COLO668 (cell line): ENCODE results near the gene HHATL.

Source experiments
- DNase-seq: peaks from one replicate; lab custom pipeline; 2025; ENCODE audit not compliant: unreplicated experiment; lab: John Stamatoyannopoulos, UW

Gene HHATL

DNA sequence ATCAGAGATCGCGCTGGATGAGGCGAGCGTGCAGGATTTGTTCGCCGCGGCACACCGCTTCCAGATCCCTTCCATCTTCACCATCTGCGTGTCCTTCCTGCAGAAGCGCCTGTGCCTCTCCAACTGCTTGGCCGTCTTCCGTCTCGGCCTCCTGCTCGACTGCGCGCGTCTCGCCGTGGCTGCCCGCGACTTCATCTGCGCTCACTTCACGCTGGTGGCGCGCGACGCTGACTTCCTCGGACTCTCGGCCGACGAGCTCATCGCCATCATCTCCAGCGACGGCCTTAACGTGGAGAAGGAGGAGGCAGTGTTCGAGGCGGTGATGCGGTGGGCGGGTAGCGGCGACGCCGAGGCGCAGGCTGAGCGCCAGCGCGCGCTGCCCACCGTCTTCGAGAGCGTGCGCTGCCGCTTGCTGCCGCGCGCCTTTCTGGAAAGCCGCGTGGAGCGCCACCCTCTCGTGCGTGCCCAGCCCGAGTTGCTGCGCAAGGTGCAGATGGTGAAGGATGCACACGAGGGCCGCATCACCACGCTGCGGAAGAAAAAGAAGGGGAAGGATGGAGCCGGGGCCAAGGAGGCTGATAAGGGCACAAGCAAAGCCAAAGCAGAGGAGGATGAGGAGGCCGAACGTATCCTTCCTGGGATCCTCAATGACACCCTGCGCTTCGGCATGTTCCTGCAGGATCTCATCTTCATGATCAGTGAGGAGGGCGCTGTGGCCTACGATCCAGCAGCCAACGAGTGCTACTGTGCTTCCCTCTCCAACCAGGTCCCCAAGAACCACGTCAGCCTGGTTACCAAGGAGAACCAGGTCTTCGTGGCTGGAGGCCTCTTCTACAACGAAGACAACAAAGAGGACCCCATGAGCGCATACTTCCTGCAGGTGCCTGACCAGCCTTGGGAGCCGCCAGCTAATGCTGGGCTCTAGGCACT lies 16.4 kb downstream of the HHATL start:
- DNase-seq = no peak

DNA sequence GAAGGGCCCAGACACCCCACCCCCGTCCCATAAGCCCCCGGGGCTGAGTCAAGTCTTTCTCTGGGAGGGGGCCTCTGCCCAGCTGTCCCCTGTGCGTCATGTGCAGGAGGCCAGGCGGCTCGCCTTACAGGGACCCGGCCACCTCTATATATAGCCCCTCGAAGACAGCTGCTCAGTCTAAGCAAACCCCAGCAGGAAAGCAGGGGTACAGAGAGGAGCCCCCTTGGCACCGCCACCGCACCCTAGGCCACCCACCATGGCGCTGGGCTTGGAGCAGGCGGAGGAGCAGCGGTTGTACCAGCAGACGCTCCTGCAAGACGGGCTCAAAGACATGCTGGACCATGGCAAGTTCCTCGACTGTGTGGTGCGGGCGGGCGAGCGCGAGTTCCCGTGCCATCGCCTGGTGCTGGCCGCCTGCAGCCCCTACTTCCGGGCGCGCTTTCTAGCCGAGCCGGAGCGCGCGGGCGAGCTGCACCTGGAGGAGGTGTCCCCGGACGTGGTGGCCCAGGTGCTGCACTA lies 17.2 kb downstream of the HHATL start, which contains the start of gene KLHL40:
TSS of gene KLHL40 (plus strand) at position 175 of the 519 bp plus-strand sequence. CDS start at position 257, 82 bp downstream.
- DNase-seq = peak; percentile 43

DNA sequence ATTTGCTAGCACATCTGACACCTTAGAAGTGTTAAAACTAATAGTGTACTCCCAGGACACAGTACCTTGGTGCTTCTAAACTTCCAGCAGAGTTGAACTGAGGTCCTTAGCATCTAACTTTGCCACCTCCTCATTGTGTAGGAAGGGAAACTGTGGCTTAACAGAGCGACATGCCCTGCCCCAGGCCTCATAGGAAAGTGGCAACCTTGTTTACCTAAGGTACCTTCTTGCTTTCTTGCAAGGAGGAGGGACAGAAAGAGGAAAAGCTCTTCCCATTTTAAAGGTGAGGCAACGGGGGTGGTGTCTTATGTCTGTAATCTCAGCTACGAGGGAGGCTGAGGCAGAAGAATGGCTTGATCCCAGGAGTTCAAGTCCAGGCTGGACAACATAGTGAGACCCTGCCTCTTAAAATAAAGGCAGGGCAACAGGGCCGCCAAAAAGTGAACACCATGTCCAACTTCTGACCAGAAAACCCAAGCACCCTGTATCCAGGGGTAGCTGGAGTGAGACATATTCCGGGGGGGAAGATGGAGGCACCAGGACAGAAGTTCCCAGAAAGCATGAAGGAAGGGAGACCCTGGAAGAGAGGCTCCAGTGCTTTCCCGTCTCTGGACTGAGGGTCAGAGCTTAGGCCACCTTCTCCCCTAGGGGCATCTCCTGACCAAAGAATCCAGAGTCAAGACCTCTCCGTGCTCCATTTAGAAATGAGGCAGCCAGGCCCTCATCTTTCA lies 17.8 kb downstream of the HHATL start:
- DNase-seq = no peak

DNA sequence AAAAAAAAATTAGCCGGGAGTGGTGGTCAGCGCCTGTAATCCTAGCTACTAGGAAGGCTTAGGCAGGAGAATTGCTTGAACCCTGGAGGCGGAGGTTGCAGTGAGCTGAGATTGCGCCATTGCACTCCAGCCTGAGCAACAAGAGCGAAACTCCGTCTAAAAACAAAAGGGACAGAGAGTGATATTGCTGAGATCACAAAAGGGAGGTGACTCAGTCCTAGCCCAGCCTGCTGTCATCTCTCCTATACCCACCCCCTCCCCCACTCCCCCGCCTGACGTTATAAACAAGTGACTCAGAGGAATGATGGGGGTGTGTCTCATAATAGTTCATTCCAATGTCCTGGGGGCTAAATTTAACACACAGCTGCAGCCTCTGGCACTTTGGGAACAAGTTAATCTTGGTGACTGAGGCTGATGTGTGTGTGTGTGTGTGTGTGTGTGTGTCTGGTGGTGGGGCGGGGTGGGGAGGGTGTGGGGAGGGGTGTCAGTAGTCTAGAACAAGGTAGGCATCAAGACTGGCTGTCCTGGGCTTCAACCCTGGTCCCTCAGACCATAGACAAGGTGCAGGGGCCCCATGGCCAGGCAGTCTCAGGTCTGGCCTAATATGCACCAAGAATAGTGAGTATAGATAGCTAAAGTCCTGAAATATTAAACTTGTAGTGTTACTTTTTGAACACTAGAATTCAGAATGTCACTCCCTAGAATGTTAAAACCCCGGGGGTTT lies 18.6 kb downstream of the HHATL start:
- peak; percentile 20 for DNase-seq

DNA sequence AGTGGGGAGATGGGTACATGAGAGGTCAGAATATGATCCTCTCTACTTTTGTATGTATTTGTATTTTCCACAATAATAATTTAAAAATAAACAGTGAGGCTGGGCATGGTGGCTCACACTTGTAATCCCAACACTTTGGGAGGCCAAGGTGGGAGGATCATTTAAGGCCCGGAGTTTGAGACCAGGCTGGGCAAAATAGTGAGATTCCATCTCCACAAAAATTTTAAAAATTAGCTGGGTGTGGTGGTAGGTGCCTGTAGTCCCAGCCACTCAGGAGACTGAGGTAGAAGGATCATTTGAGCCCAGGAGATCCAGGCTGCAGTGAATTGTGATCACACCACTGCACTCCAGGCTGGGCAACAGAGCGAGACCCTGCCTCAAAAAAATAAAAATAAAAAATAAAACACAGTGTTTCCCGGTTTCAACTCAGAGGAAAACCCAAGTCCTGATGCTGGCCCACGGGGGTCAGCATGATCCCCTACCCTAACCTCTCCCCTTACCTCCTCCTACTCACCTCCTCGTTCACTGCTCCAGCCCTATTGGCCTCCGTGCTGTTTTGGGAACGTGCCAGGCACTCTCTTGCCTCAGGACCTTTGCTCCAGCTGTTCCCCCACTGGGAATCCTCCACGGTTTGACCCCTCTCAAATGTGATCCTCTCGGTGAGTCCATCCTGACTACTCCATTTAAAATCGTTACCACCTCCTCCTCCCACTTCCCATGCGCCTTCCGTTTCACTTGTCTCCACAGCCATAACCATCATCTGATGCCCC lies 20.1 kb downstream of the HHATL start:
- DNase-seq = no peak

DNA sequence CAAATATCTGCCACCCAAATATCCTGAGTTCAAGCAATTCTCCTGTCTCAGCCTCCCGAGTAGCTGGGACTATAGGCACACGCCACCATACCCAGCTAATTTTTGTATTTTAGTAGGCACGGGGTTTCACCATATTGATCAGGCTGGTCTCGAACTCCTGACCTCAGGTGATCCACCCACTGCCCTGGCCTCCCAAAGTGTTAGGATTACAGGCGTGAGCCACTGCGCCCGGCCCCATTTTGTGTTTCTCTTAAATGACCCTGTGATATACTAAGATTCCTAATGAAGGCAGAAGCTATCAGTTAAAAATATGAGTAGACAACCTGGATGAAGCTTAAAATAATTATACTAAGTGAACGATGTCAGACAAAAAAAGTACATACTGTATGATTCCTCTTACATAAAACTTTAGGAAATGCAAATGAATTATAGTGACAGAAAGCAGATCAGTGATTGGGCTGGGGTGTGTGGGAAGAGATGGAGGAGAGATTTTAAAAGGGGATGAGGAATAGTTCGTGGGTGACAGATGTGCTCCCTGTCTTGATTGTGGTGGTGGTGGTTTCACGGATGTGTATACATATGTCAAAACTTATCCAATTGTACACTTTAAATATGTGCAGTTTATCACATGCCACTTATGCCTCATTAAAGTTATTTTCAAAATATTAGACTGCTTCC lies 21.1 kb downstream of the HHATL start:
- DNase-seq = no peak

DNA sequence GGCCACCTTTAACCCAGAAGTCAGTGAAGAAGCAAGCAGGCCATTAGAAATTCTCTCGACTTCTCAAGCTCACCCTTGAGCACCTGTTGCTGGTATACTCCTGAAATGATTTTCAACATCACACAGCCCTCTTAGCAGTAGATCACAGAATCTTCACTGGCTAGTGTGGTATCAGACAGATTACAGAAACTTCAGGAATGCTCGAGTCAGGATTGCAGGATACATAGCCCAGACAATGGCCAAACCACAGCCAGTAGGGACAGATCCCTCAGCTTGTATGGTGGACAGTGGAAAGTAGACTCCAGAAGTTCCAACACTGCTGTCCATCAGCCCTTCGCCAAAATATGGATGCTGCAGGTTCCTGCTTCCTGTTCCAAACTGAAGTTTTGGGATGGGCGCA lies 21.8 kb downstream of the HHATL start:
- no peak for DNase-seq

DNA sequence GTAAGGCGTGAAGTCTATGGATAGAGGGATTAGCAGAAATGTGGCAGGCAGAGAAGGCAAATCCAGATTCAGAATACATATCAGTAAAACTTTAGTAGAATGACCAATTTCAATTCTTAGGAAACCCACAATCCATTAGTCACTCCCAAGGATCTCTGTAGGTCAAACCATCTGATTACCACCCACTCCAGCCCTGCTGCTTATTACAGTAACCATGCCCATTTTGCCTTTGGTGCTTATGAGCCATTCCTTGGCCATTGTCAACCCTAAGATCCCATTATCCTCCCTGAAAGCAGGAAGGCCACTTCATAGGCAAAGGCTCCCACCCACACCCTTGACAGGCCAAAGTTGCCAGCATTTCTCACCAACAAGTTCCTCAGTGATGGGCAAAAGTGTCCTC lies 22.3 kb downstream of the HHATL start:
- no peak for DNase-seq

DNA sequence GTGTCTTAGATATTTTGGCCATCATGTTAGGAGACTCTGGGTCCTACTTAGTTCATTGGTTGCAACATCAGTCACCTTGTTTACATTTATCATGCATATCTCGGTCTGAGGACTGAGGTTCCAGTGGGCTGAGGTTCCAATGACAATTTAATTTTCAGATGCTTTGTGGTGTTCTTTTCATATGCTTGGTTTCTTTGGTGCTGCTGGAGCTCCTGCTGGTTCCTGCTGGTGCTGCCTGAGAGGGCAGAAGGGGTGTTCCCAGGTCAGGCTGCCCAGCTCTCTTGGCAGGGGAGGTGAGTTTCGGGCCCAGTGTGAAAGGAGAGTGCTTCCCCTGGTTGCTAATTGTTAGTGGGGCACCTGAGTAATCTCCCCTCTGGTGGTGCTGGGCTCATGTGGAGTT lies 24.2 kb downstream of the HHATL start:
- DNase-seq = no peak

DNA sequence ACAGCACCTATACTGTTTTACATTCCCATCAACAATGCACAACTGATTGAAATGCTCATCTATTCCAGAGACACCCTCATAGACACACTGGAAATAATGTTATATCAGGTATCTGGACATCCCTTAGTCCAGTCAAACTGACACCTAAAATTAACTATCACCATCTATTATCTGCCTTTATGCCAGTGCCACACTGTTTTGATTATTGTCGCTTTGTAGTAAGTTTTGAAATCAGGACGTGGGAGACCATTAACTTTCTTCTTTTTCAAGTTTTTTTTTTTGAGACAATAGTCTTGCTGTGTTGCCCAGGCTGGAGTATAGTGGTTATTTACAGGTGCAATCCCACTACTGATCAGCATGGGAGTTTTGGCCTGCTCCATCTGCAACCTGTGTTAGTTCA lies 26.7 kb downstream of the HHATL start:
- DNase-seq = no peak

DNA sequence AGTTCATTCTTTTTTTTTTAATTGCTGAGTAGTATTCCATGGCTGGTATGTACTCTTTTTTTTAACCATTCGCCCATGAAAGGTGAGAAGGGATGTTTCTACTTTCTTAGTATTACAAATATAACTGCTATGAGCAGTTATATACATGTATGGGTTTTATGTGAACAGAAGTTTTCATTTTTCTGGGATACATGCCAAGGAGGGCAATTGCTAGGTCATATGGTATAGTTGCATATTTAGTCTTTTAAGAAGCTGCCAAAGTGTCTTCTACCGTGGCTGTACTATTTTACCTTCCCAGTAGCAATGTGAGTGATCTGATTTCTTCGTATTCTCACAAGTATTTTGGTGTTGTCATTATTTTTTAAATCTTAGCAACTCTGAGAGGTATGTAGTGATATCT lies 28.5 kb downstream of the HHATL start:
- no peak for DNase-seq

DNA sequence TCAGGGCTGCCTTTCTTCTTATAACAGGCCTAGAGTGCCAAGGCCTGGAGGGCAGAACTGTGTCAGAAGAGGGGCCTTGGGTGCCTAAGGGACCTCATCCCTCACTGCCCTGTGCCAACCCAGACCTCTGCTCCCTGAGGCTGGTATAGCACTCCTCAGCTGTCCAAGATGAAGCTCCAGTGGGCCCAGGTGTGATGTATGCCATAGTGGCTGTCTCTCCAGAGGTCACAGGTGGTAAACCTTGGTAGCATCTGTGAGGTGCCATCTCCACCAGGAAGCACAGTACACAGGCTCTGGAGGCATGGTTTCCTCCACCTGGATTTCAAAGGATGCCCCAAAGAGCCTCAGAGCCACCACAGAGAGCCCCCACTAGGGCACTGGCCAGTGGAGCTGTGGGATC lies 29.5 kb downstream of the HHATL start:
- DNase-seq = no peak

DNA sequence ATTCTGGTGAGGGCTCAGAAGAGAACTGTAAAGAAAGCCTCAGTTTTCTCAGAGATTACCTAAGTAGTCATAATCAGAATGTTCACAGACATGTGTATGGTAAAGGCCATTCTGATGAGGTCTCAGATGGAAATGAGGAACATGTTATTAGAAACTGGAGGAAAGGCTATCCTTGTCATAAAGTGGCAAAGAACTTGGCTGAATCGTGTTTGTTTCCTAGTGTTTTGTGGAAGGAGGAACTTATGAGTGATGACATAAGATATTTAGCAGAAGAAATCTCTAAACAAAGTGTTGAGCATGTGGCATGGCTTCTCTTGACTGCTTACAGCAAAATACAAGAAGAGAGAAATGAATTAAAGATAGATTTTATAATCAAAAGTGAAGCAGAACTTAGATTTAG lies 30.1 kb downstream of the HHATL start:
- DNase-seq = no peak

DNA sequence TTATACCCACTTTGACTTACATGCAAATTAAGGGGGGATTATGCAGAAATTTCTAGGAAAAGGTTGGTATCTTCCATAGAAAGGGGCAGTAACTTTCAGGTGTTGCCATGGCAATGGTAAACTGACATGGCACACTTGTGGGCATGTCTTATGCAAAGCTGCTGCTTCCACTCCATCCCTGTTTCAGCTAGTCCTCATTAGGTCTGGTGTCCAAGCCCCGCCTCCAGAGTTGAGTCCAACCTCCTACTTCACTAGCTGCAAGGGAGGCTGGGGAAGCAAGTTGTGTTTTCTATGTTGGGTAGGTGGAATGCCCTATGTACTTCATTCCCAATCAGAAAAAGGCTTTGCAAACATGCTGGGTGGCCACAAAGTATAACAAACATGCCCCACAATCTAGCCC lies 31.9 kb downstream of the HHATL start:
- DNase-seq = no peak

DNA sequence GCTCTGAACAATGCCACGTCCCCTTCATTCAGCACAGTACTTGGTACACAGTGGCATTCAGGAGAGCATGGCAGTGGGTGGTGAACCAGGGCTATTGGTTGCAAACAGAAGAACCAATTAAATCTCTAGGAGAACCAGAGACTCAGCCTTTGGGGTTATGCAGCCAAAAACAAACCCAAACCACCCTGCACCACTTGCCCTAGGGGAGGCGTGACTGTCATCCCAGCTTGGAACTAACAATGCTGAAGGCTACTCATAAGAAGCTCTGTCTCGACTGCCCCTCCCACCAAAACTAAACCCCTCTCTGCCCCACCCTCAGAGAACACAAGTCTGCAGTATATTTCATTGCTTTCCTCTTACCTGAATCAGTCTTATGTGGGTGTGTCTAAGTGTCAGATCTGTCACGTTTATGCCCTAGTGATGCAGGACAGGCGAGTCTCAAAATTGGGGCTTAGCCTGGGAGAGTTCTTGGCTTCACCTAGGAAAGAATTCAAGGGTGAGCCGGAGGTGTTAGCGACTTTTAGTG lies 32.5 kb downstream of the HHATL start:
- DNase-seq = no peak

DNA sequence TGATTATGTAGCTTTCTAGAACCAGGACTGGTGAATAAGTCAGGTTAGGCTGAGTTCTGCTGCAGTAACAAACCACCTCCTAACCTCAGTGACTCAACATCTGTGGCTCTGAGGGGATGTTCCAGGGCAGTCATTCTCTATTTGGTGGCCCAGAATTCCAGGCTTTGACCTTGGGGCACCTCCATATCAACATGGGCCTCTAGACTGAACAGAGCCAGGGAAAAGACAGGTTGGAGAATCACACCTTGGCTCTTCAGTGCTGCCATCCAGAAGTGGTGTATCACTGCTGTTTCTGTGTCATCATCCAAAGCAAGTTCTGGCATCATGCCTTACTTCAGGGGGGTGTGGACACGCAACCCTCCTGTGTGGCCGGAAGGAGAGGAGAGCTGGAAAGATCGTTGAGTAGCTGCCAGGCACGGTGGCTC lies 33.8 kb downstream of the HHATL start:
- DNase-seq = no peak

DNA sequence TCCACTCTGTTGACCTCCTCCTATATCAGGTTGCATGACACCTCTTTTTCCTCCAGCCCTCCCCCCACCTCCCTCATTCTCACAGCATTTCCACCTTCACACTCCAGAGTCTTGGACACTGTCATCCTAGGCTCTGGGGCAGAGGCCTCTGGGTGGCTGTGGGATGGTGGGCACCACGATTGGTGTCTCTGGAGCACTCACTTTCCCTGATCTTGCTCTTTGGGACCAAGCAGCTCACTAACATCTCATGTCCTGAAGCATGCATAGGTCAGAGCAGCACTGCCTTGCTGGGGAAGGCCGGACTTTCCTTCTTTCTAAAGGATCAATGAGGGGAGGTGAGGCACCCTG lies 34.2 kb downstream of the HHATL start:
- no peak for DNase-seq

DNA sequence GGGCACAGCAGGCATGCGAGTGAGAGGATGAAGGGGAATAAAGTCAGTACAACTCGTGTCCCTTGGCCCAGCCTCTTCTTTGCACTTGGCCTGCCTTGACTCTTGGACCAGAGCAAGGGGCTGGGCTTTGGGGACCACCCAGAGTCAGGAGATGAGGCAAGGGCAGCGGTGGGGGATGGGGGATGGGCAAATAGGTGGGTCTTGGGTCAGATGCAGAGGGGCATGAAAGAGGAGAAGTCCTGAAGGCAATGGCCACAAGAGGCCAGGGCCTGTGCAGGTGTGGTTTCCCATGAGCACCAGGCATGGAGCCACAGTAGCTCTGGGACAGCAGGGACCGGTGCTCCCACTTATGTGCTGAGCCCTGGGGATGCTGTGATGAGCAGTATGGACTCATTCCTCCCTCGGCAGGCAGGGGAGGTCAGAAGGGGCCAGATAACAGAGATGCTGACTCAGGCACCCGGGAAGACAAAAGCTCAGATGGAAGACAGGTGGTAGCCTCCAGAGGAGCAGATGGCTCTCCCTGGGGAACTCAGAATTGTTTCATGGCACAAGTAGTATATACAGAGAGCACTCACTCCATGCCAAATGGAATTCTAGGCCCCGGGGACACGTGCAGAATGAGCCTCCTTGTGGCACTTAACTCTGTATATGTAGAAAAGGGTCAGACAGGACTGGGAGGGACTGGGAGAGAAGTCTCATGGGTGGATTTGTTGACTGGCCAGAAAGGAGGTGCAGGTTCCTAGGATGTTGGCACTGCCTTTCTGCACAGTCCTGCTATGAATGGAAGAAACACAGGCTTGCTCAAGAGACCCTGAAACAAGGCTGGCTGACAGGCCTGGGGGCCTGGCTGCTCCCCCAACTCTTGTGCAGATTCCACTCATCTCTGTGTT lies 34.8 kb downstream of the HHATL start:
- peak; percentile 24 for DNase-seq

DNA sequence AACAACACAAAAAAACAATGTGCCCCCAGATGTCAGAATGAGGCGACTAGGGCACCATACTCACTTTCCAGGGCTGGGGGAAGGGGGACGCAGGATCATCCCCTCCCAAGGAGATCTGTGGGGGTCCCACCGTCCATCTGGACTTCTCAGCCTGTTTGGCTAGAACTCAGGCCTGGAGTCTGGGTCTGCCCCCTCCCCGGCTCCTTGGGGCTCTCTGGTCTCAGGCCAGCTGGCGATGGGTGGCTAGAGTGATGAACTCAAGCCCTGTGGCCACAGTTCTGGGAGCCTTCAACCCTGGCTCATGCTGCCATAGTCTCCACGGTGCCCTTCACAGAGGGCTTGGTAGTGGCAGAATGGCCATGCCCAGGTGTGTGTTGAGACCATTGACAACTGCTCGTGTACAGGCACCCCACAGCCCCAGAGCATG lies 35.5 kb downstream of the HHATL start:
- DNase-seq = no peak
